Activated B cell treated with CpG ODN at 0.5 μM for 24 hours (primary cell): ENCODE measurements around the gene HM13. TPM values are rescaled to one million over a fixed set of nuclear protein-coding genes. Genes with fewer than 3 reads are reported as not detected.

ENCODE experiments used
- ATAC-seq: fragments of 200-7000 bp; cut with Tn5 transposase; one replicate; pipeline ENCODE4 v1.10.0; 2021; ENCODE audit warnings: low read depth, mild to moderate bottlenecking, moderate library complexity
- CTCF ChIA-PET: fragments of 350-600 bp; sonication (Branson Sonifier 250); formaldehyde crosslinking; loops from one replicate; lab custom pipeline; 2021; ENCODE audit warnings: antibody characterized with exemption; lab: Charles Lee
- POLR2A ChIA-PET: fragments of 350-600 bp; sonication (Branson Sonifier 250); formaldehyde crosslinking; loops from one replicate; lab custom pipeline; 2021; ENCODE audit warnings: antibody characterized with exemption; lab: Charles Lee
- DNase-seq: peaks from one replicate; pipeline ENCODE4 v3.0.0; 2022
- H3K27ac Mint-ChIP-seq: one replicate; pipeline ENCODE4 v1.8.0; 2020; ENCODE audit warnings: mixed read lengths
- H3K27me3 Mint-ChIP-seq: one replicate; pipeline ENCODE4 v1.8.0; 2021; ENCODE audit warnings: mixed read lengths
- H3K36me3 Mint-ChIP-seq: one replicate; pipeline ENCODE4 v1.8.0; 2021; ENCODE audit warnings: low read depth, mixed read lengths
- H3K4me1 Mint-ChIP-seq: one replicate; pipeline ENCODE4 v1.8.0; 2021; ENCODE audit warnings: mixed read lengths
- H3K4me3 Mint-ChIP-seq: one replicate; pipeline ENCODE4 v1.8.0; 2020; ENCODE audit warnings: mild to moderate bottlenecking, mixed read lengths
- H3K9me3 Mint-ChIP-seq: one replicate; pipeline ENCODE4 v1.8.0; 2020; ENCODE audit warnings: mixed read lengths
- intact Hi-C: fragments of 100-400 bp; cut with micrococcal nuclease; formaldehyde crosslinking; loops from one replicate; pipeline ENCODE4 v1.15.1; 2024
- total RNA-seq: library from RNA; stranded (reverse); gene quantifications from 2 replicates; pipeline ENCODE4 v1.2.3, GENCODE V29; 2022
- TF ChIP-seq, protein P1 (sequence below): fragments of 200-600 bp; IDR thresholded peaks from one replicate; pipeline ENCODE4 v1.8.0; 2022; ENCODE audit warnings: antibody characterized with exemption, mild to moderate bottlenecking

Gene HM13
- total RNA-seq, 1 donor from 2014 or later: 90.9 TPM

GRCh38 chr20:31580706-31581105, 66.5 kb downstream of the HM13 start:
- TF ChIP-seq, protein P1, sequence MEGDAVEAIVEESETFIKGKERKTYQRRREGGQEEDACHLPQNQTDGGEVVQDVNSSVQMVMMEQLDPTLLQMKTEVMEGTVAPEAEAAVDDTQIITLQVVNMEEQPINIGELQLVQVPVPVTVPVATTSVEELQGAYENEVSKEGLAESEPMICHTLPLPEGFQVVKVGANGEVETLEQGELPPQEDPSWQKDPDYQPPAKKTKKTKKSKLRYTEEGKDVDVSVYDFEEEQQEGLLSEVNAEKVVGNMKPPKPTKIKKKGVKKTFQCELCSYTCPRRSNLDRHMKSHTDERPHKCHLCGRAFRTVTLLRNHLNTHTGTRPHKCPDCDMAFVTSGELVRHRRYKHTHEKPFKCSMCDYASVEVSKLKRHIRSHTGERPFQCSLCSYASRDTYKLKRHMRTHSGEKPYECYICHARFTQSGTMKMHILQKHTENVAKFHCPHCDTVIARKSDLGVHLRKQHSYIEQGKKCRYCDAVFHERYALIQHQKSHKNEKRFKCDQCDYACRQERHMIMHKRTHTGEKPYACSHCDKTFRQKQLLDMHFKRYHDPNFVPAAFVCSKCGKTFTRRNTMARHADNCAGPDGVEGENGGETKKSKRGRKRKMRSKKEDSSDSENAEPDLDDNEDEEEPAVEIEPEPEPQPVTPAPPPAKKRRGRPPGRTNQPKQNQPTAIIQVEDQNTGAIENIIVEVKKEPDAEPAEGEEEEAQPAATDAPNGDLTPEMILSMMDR: no peak
- DNase-seq (no peak), ATAC-seq (no peak)
- POLR2A ChIA-PET: interaction anchor here (0.7 kb wide), 1 partner anchor 18 kb away, joined by 3 read pairs; no protein-coding TSS in a partner anchor
- Mint-ChIP-seq H3K36me3 (no peaks in the 10 kb centered on the region), H3K27me3 (peaks cover 10% of the 10 kb centered on the region), H3K27ac (no peak overlapping the region), H3K9me3 (no peaks in the 10 kb centered on the region), H3K4me3 (no peak overlapping the region), H3K4me1 (no peaks in the 10 kb centered on the region)
- intact Hi-C loops: no loop called here
- CTCF ChIA-PET: no interaction called here

GRCh38 chr20:31581391-31581790, 67.1 kb downstream of the HM13 start:
- Mint-ChIP-seq H3K36me3 (no peaks in the 10 kb centered on the region), H3K27ac (no peak overlapping the region), H3K4me1 (no peaks in the 10 kb centered on the region), H3K27me3 (peaks cover 12% of the 10 kb centered on the region), H3K4me3 (no peak overlapping the region), H3K9me3 (no peaks in the 10 kb centered on the region)
- POLR2A ChIA-PET: interaction anchor here (0.7 kb wide), 1 partner anchor 19 kb away, joined by 3 read pairs; no protein-coding TSS in a partner anchor
- intact Hi-C loops: no loop called here
- ATAC-seq: no peak
- CTCF ChIA-PET: no interaction called here
- DNase-seq: no peak
- TF ChIP-seq, protein P1: no peak

DNA sequence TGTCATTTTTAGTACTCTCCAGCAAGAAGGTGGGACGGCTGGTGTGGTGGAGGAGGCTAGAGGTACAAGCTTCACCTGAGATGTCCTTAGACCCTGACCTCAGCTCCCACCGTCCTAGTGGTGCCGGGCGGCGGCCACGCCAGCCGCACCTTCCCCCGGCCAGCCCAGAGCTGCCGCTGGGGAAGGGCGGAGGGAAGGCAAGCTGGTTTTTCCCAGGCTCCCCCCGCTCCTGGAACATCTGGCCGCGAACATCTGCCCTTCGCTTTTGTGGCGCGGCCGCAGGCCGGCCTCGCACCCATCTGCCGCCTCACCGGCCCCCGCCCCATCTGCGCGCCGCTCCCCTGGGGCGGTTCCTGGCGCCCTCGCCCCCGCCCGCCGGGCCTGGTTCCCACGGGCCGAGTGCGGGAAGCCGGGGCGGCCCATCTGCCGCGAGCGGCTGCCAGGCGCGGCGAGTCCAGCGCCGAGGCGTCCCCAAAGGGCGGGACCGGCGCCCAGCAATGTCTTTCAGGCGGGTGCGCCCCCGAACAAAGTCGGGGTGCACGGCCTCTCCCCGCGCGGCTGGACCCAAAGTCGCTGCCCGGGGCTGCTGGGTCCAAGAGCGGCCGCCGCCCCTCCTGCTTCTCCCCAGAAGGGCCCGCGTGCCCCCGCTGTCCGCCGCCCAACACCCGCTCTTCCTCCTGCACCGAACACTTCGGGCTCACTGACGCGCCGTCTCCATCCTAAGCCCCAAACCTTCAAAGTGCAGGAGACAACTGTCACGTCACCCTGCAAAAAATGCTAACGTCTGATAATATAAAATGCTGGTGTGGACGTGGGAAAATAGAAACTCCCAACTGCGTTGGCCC, 73.5 kb downstream of the HM13 start:
- peak overlapping the region; percentile 78 for H3K4me3 Mint-ChIP-seq
- DNase-seq (no peak), ATAC-seq (peak; percentile 61)
- ChIA-PET CTCF (interaction anchor here (1.1 to 1.3 kb wide), 3 partner anchors 25 to 136 kb away, joined by 3 to 5 read pairs (median 4); no protein-coding TSS in a partner anchor), POLR2A (interaction anchor here (1.2 kb wide), 1 partner anchor 15 kb away, joined by 7 read pairs; no protein-coding TSS in a partner anchor)
- TF ChIP-seq, protein P1: no peak
- H3K27me3 Mint-ChIP-seq: peaks cover 24% of the 10 kb centered on the region
- H3K27ac Mint-ChIP-seq: no peak overlapping the region
- no peaks in the 10 kb centered on the region for H3K9me3 Mint-ChIP-seq
- intact Hi-C loops: loop anchor here (2.0 kb wide), 2 partner anchors 15 to 17 kb away; partner anchors contain the start of gene ID1
- no peaks in the 10 kb centered on the region for H3K36me3 Mint-ChIP-seq
- peaks cover 8% of the 10 kb centered on the region for H3K4me1 Mint-ChIP-seq

DNA sequence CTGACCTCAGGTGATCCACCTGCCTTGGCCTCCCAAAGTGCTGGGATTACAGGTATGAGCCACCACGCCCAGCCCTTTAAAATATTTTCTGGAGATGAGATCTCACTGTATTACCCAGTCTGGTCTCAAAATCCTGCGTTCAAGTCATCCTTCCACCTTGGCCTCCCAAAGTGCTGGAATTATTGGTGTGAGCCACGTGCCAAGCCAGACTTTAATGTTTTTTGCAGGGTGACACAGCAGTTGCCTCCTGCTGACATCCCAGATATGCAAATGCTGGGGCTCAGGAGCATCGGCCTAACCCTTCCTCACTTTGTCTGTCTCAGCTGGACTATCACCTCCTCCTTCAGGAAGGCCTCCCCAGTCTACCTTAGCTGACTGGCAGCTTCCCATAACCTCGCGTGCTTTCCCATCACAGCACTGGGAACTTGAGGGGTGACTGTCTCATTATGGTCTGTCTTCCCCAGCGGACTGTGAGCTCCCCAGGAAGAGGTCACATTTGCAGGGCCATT, 76.5 kb downstream of the HM13 start:
- ChIA-PET CTCF (interaction anchor here (1.3 kb wide), 1 partner anchor 22 kb away, joined by 3 read pairs; no protein-coding TSS in a partner anchor), POLR2A (no interaction called here)
- TF ChIP-seq, protein P1: no peak
- intact Hi-C loops: no loop called here
- no peaks in the 10 kb centered on the region for H3K9me3 Mint-ChIP-seq
- no peak overlapping the region for H3K4me3 Mint-ChIP-seq
- ATAC-seq: no peak
- H3K27me3 Mint-ChIP-seq: peaks cover 15% of the 10 kb centered on the region
- H3K4me1 Mint-ChIP-seq: peaks cover 8% of the 10 kb centered on the region
- no peak overlapping the region for H3K27ac Mint-ChIP-seq
- no peaks in the 10 kb centered on the region for H3K36me3 Mint-ChIP-seq
- no peak for DNase-seq
